HG03064 (cell line): ENCODE results near the gene ANTXR1.

Experiments used
- ATAC-seq: cut with Tn5 transposase; IDR thresholded peaks from one replicate; pipeline ENCODE4 v1.9.1; 2021; ENCODE audit warnings: low read depth; ENCODE audit not compliant: unreplicated experiment

Gene ANTXR1

DNA sequence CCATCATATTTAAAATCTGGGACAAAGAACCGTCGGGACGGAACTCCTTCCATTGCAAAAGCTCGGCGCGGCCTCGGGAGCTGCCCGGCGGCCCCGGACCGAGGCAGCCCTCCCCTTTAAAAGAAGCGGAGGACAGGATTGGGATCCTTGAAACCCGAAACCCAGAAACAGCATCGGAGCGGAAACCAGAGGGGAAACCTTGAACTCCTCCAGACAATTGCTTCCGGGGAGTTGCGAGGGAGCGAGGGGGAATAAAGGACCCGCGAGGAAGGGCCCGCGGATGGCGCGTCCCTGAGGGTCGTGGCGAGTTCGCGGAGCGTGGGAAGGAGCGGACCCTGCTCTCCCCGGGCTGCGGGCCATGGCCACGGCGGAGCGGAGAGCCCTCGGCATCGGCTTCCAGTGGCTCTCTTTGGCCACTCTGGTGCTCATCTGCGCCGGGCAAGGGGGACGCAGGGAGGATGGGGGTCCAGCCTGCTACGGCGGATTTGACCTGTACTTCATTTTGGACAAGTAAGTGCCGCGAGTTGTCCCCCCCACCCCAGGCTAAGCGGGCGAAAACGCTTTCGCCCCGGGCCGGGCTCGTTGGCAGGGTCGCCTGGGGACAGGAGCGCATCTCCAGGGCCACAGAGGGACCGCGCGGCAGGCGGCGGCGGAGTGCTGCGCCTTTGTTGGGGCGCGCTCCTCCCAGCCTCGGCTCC is at the start of gene ANTXR1:
Gene ANTXR1, plus strand, starts transcription at position 38 of the 698 bp plus-strand sequence. Its CDS starts 321 bp downstream, at position 359.
- ATAC-seq = no peak

- no peak for ATAC-seq
These were observed 48.7 kb upstream of the ANTXR1 start for GRCh38 chr2:68964282-68964681.

- no peak for ATAC-seq
These were observed 44.8 kb upstream of the ANTXR1 start for GRCh38 chr2:68968221-68968620.

GRCh38 chr2:68969736-68970490 is 43.1 kb upstream of the ANTXR1 start:
- no peak for ATAC-seq

DNA sequence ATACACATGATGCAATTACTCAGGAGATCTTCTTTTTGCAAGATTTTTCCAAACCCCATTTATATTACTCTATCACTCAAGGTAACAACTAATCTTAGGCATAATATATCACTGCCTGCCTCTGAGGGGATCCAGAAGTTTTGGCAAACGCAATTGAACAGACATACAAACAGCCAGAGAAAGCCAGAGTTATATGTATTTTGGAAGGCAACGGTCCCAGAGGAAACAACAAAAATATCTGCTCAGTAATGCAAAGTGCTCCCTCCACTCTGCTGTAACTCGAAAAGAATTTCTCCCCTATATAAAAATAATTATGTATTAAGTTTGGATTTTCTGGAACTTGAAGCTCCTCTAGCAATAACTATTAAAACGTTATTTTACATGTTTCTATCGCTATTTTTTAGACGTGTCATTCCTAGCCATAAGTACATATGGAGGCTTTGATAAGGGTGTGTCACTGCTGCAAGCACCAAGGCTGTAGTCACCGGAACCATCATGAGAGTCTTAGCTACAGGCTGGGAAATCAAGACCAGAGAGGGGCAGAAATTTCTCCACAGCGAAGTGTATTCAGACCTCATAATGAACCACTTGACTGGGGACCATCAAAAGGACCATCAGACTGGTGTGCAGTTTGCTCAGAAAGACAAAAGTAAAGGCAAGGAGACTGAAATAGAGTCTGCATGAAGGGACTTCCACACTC is 42.3 kb upstream of the ANTXR1 start:
- ATAC-seq = no peak

GRCh38 chr2:68971591-68972231 is 41.3 kb upstream of the ANTXR1 start:
- ATAC-seq = no peak

- no peak for ATAC-seq
These were observed 38.7 kb upstream of the ANTXR1 start, which contains the start of gene GKN1 for GRCh38 chr2:68974251-68974650. Gene GKN1 (plus strand): TSS chr2:68974636. CDS start chr2:68974678, 42 bp downstream.

GRCh38 chr2:68974946-68975665 is 37.9 kb upstream of the ANTXR1 start:
- ATAC-seq = no peak

GRCh38 chr2:68975844-68976243 is 37.1 kb upstream of the ANTXR1 start:
- no peak for ATAC-seq

DNA sequence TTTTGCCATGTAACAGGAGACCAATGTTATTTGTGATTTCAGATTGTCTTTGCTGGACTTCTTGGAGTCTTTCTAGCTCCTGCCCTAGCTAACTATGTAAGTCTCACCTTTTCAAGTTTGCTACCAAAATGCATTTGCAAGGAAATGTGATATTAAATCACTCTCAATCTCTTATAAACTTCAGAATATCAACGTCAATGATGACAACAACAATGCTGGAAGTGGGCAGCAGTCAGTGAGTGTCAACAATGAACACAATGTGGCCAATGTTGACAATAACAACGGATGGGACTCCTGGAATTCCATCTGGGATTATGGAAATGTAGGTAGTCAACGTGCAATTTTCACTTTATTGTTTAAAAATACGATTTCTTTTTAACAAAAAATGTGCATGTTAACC is 35.5 kb upstream of the ANTXR1 start:
- ATAC-seq = no peak

DNA sequence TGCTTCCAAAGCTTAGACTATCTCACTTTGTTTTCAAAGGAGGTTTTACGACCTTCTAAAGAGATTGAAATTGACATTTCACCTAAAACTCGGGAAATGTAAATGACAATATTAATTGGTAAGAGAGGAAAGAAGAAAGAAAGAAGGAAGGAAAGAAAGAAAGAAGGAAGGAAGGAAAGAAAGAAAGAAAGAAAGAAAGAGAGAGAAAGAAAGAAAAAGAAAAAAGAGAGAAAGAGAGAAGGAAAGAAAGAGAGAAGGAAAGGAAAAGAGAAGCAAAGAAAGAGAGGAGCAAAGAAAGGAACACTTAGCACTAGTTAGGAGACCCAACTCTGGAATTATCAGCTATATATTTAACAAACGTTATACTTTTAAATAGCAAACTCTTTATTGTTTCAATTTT is 34.9 kb upstream of the ANTXR1 start:
- ATAC-seq = no peak

DNA sequence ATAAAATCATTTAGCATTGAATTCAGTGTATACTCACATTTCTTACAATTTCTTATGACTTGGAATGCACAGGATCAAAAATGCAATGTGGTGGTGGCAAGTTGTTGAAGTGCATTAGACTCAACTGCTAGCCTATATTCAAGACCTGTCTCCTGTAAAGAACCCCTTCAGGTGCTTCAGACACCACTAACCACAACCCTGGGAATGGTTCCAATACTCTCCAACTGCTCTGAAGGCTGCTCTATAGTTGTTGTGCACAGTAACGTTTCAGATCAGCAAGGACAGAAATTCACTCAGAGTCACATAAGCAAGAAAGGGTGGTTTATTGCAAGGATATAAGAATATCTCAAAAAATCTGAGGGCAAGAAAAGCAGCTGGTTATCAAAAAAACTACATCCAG is 32.0 kb upstream of the ANTXR1 start:
- ATAC-seq = no peak

DNA sequence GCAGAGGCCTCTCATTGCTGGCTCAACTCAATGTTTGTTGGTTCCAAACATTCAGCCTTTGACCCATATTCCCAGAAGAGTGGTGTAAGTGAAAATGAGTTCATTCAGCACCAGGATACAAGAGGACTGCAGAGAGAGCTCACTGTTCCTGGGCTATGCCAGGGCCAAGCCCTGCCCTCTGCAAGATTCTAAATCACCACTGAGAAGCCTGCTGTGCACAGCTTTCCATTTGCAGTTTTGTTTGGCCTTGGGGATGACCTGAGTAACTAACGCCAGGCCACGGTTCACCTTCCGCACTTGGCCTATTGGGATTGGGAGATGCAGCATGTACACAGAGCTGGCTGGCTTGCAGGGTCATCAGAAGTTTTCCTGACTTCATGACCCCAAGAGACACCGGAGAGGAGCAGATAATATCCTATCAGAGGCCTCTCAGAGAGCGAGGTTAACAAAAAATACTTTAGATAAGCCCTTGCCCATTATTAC is 25.9 kb upstream of the ANTXR1 start:
- ATAC-seq = no peak

GRCh38 chr2:68989035-68989434 is 23.9 kb upstream of the ANTXR1 start:
- ATAC-seq = no peak

DNA sequence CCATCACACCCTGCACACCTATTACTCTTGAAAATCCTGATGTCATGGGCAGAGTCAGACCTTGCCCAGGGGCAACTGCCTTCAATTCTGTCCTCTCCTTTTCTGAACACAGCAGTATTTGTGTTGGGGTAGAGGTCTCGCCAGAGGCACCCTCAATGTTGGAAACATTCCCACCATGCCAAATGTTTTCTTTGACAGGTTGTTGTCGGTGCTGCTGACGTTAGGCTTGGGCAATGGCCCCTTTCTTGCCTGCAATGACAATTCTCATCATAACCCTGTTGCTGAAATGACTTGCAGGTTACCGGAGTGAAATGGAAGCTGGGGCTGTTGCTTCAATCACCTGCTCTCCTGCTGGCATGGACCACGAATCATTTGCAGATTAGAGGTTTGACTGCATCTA is 20.6 kb upstream of the ANTXR1 start:
- no peak for ATAC-seq

GRCh38 chr2:68992933-68993332 is 20.0 kb upstream of the ANTXR1 start:
- no peak for ATAC-seq

GRCh38 chr2:68993660-68994059 is 19.3 kb upstream of the ANTXR1 start:
- ATAC-seq = no peak

- ATAC-seq = no peak
These were observed 18.1 kb upstream of the ANTXR1 start for GRCh38 chr2:68994864-68995263.

- ATAC-seq = no peak
These were observed 17.1 kb upstream of the ANTXR1 start for GRCh38 chr2:68995916-68996315.

DNA sequence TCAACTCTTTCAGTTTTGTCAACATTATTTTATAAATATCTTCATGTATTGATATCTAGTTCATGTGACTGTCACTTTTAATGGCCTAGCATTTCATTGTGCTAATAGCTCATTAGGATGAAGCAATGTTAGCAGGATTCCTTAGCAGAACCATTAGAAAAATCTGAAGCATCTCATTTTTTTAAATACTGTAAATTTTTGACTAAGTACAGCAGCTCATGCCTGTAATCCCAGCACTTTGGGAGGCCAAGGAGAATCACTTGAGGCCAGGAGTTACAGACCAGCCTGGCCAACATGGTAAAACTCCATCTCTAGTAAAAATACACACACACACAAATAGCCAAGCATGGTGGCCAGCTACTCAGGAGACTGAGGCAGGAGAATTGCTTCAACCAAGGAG is 15.6 kb upstream of the ANTXR1 start:
- ATAC-seq = no peak
